Esophagus muscularis mucosa (tissue), 4 donors: Measurements from ENCODE around the gene RUNDC1. TPM values are rescaled to one million over a fixed set of nuclear protein-coding genes. Genes with fewer than 3 reads are reported as not detected.
"Not testable (repeated sequence)": the region's sequence is repeated elsewhere in the genome, so short reads cannot be mapped to it uniquely, and the experiment has no call there.

Experiments used
- DNase-seq: peaks from one replicate; pipeline ENCODE4 v3.0.0-alpha.2; 2017; ENCODE audit errors: extremely low spot score
- H3K27ac ChIP-seq, 4 donors: fragments of 200-600 bp; sonication (generic); replicated peaks in 1 of 4; 1 replicate in 3 of 4; 2 replicates in 1 of 4; pipeline ENCODE4 v1.5.1; 2016 to 2019; ENCODE audit warnings: mild to moderate bottlenecking in 1 of 4
- H3K27me3 ChIP-seq, 4 donors: fragments of 200-600 bp; sonication (generic); one replicate each; pipeline versions ENCODE4 v1.5.1 to v1.6.0; 2016 to 2019
- H3K36me3 ChIP-seq, 4 donors: fragments of 200-600 bp; sonication (generic); one replicate each; pipeline ENCODE4 v1.5.1; 2016 to 2019
- H3K4me1 ChIP-seq, 4 donors: fragments of 200-600 bp; sonication (generic); one replicate each; pipeline ENCODE4 v1.5.1; 2016 to 2019
- H3K4me3 ChIP-seq, 4 donors: fragments of 200-600 bp; sonication (generic); 1 replicate in 2 of 4; 2 replicates in 2 of 4; pipeline ENCODE4 v1.5.1; 2016 to 2019; ENCODE audit warnings: mild to moderate bottlenecking in 4 of 4, moderate library complexity in 1 of 4
- H3K9me3 ChIP-seq, 4 donors: fragments of 200-600 bp; sonication (generic); 1 replicate in 3 of 4; 2 replicates in 1 of 4; pipeline ENCODE4 v1.5.1; 2016 to 2019
- CTCF ChIP-seq, 3 experiments: fragments of 200-600 bp in 2 of 3; fragments of 450-650 bp in 1 of 3; sonication (generic) in 2 of 3; IDR thresholded peaks; one replicate each; pipeline ENCODE4 v1.5.1; 2017 to 2019; ENCODE audit warnings: antibody characterized with exemption in 3 of 3, mild to moderate bottlenecking in 2 of 3, moderate library complexity in 1 of 3
- EP300 ChIP-seq: sonication (generic); formaldehyde crosslinking; IDR thresholded peaks from one replicate; pipeline ENCODE4 v1.6.1; 2017; ENCODE audit warnings: antibody characterized with exemption
- POLR2A ChIP-seq: fragments of 450-650 bp; IDR thresholded peaks from one replicate; pipeline ENCODE4 v1.6.1; 2017; ENCODE audit warnings: antibody characterized with exemption, moderate library complexity, mild to moderate bottlenecking, low read depth
- POLR2AphosphoS5 ChIP-seq, 2 donors: sonication (generic); formaldehyde crosslinking; IDR thresholded peaks; one replicate each; pipeline ENCODE4 v1.6.1; 2017; ENCODE audit warnings: antibody characterized with exemption in 2 of 2
- WGBS: methylation state at CpG from one replicate; pipeline ENCODE4 v1.1.5; 2018; 5-methylcytosine and 5-hydroxymethylcytosine counted together
- intact Hi-C: fragments of 100-400 bp; cut with DNase I; formaldehyde crosslinking; loops from one replicate; pipeline ENCODE4 v1.15.1; 2023
- total RNA-seq, 4 donors: library from RNA; depleted of rRNA; stranded (reverse); fragments of >200 nt; gene quantifications; one replicate each; pipeline versions ENCODE4 v1.1.0 to v1.2.1, GENCODE V29; 2016

Gene RUNDC1
- total RNA-seq, 4 donors from 2014 or later: 13.3 to 19.1 (median 16.5) TPM

- TF ChIP-seq POLR2A: no peak
- TF ChIP-seq POLR2AphosphoS5 (IDR thresholded peaks at IDR 0.05): no peak
- no peak for TF ChIP-seq CTCF (IDR thresholded peaks at IDR 0.05)
- TF ChIP-seq EP300: no peak
- H3K36me3 ChIP-seq: peaks cover 39 to 84% (median 76%) of the 10 kb centered on the region in 4 donors
- no peak overlapping the region for H3K4me3 ChIP-seq
- peaks cover 0 to 2% (median 0%) of the 10 kb centered on the region in 4 donors for H3K4me1 ChIP-seq
- no peak for DNase-seq
- no peak overlapping the region for H3K27ac ChIP-seq
- H3K9me3 ChIP-seq: no peaks in the 10 kb centered on the region
- no peaks in the 10 kb centered on the region for H3K27me3 ChIP-seq
- intact Hi-C loops: no loop called here
- 88% methylated on average over 6 of the region's 6 CpGs for WGBS
Measured at GRCh38 chr17:42991471-42991870, 11.1 kb downstream of the RUNDC1 start.

GRCh38 chr17:42992872-42993271 lies 12.5 kb downstream of the RUNDC1 start:
- Histone ChIP-seq H3K9me3 (no peaks in the 10 kb centered on the region), H3K4me3 (no peak overlapping the region), H3K4me1 (peaks cover 7 to 8% (median 7%) of the 10 kb centered on the region in 4 donors), H3K27me3 (no peaks in the 10 kb centered on the region), H3K36me3 (peaks cover 26 to 70% (median 62%) of the 10 kb centered on the region in 4 donors), H3K27ac (no peak overlapping the region)
- intact Hi-C loops: no loop called here
- 63% methylated on average over 5 of the region's 5 CpGs for WGBS
- no peak for DNase-seq
- peak in 1 of 2 donors; percentile 25 for TF ChIP-seq POLR2AphosphoS5 (IDR thresholded peaks at IDR 0.05)
- no peak for TF ChIP-seq EP300

- DNase-seq, H3K4me3 ChIP-seq, H3K27ac ChIP-seq, intact Hi-C loops, H3K9me3 ChIP-seq, H3K27me3 ChIP-seq: not testable (repeated sequence)
- H3K36me3 ChIP-seq: peaks cover 17 to 60% (median 52%) of the 10 kb centered on the region in 4 donors
- WGBS: 86% methylated on average over 10 of the region's 10 CpGs
- H3K4me1 ChIP-seq: peaks cover 7 to 11% (median 11%) of the 10 kb centered on the region in 4 donors
Measured at GRCh38 chr17:42993913-42994312, 13.5 kb downstream of the RUNDC1 start.

- Histone ChIP-seq H3K4me1 (peaks cover 17 to 34% (median 30%) of the 10 kb centered on the region in 4 donors), H3K27ac (peak overlapping the region; percentile 76 to 94 (median 90)), H3K9me3 (no peaks in the 10 kb centered on the region), H3K27me3 (no peaks in the 10 kb centered on the region), H3K36me3 (peaks cover 23 to 58% (median 48%) of the 10 kb centered on the region in 4 donors), H3K4me3 (peak overlapping the region; percentile 43 to 76 (median 69))
- TF ChIP-seq POLR2A (no peak), POLR2AphosphoS5 (IDR thresholded peaks at IDR 0.05) (no peak), EP300 (no peak), CTCF (IDR thresholded peaks at IDR 0.05) (no peak)
- DNase-seq: no peak
- intact Hi-C loops: no loop called here
- 36% methylated on average over 4 of the region's 5 CpGs for WGBS
Measured at GRCh38 chr17:42997390-42997983, 17.1 kb downstream of the RUNDC1 start.

- no peaks in the 10 kb centered on the region for H3K27me3 ChIP-seq
- WGBS: under 1% methylated on average over 42 of the region's 49 CpGs
- peaks cover 17 to 34% (median 30%) of the 10 kb centered on the region in 4 donors for H3K4me1 ChIP-seq
- peak within 1 kb of the TSS; percentile 64 to 76 (median 75) for H3K4me3 ChIP-seq
- peak within 1 kb of the TSS; percentile 87 to 94 (median 90) for H3K27ac ChIP-seq
- no peaks in the 10 kb centered on the region for H3K9me3 ChIP-seq
- peak; percentile 100 for DNase-seq
- peaks cover 31 to 58% (median 48%) of the 10 kb centered on the region in 4 donors for H3K36me3 ChIP-seq
- no peak for TF ChIP-seq EP300
- TF ChIP-seq POLR2AphosphoS5 (IDR thresholded peaks at IDR 0.05): peak; percentile 97 to 100
- peak; percentile 94 to 98 (median 95) for TF ChIP-seq CTCF (IDR thresholded peaks at IDR 0.05)
- TF ChIP-seq POLR2A: peak; percentile 86
- intact Hi-C loops: no loop called here
Measured at GRCh38 chr17:42997984-42998938, 17.9 kb downstream of the RUNDC1 start, which contains the start of gene RPL27. Gene RPL27 (plus strand): TSS chr17:42998419. CDS start chr17:42998751, 332 bp downstream.
